ENCODE data around the gene SCAF8. TPM values are rescaled to one million over a fixed set of nuclear protein-coding genes. Genes with fewer than 3 reads are reported as not detected.

SCAF8 gene
- polyA plus RNA-seq, 1 of the 3 experiments (the other 2 are of a cell fraction), result 11.0 TPM

DNA sequence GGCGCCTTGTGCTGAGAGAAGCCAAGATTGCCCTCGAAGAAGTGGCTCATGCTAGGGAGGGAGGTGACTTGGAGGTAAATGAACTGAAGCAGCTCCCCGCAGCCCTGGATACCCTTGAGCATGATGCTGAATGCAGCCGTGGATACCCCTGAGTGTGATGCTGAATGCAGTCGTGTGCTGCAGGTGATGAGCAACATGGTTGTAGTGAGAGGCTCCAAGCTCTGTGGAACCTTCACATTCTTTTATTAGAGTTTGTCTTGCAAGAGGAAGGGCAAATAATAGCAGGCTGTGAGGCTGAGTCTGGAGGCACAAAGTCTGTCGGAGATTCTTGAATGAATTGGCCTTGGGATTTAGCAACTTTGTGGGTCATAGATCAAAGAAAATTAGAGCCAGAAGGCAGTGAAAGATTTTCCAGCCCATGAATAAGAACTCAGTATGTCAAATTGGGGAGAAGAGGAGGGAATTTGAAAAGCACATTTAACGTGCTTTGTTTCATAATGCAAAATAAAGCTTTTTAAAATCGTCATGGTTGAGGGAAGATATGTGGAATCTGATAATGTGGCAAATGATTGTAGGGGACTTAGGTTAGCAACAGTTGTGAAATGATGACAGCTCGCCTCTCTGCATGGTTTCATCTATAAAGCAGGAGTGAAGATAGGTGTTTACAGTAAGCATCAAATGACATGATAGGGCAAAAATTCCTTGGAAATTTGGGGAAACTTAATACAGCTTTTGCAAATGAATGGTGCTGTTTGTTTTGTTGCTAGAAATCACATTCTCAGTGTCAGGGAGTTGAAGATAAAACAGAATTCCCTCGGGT lies 141.8 kb downstream of the SCAF8 start:
- H3K27ac ChIP-seq (ENCODE audit: low read depth in 2 of 2, low read length in 1 of 2), result no peak overlapping the region
- WGBS (ENCODE audit: low lambda C conversion rate), result 83% methylated on average over 10 of the region's 10 CpGs
- 0 out of 2 replicates have a peak, but pooled peaks cover 8% of the 10 kb centered on the region for H4K20me1 ChIP-seq (ENCODE audit: insufficient read depth)
- TF ChIP-seq MEF2A (IDR thresholded peaks at IDR 0.05; ENCODE audit: borderline replicate concordance, low read depth) (no peak), JUND (IDR thresholded peaks at IDR 0.05) (no peak), ELF1 (IDR thresholded peaks at IDR 0.05) (no peak), CHD2 (IDR thresholded peaks at IDR 0.05; ENCODE audit: low read length, partially characterized antibody) (no peak), RFX5 (IDR thresholded peaks at IDR 0.05; ENCODE audit: low read length) (no peak), SMC3 (IDR thresholded peaks at IDR 0.05; ENCODE audit: low read depth, low read length) (no peak)
- TF ChIP-seq, protein P1, sequence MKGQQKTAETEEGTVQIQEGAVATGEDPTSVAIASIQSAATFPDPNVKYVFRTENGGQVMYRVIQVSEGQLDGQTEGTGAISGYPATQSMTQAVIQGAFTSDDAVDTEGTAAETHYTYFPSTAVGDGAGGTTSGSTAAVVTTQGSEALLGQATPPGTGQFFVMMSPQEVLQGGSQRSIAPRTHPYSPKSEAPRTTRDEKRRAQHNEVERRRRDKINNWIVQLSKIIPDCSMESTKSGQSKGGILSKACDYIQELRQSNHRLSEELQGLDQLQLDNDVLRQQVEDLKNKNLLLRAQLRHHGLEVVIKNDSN (IDR thresholded peaks at IDR 0.05; ENCODE audit: borderline replicate concordance, low read depth), result no peak
- H3K79me2 ChIP-seq (ENCODE audit: insufficient read depth), result peaks cover 27% of the 10 kb centered on the region
- no peak overlapping the region for H3K9ac ChIP-seq
- peaks cover 4 to 11% of the 10 kb centered on the region in 2 experiments for H3K36me3 ChIP-seq (replicated peaks in 1 of 2; ENCODE audit: control insufficient read depth in 1 of 2, insufficient read depth in 2 of 2, low read length in 1 of 2)
- H3K27me3 ChIP-seq (ENCODE audit: insufficient read depth), result no peaks in the 10 kb centered on the region
- peaks cover 9% of the 10 kb centered on the region for H3F3A ChIP-seq (replicated peaks; ENCODE audit: insufficient read depth)
- ChIA-PET CTCF (interaction anchor here (1.8 to 2.5 kb wide), 2 partner anchors 53 to 199 kb away, joined by 5 to 6 read pairs; no protein-coding TSS in a partner anchor), POLR2A (no interaction called here)
- H3K9me3 ChIP-seq, result no peaks in the 10 kb centered on the region
- H3K4me3 ChIP-seq (ENCODE audit: low read depth in 2 of 2, low read length in 1 of 2), result no peak overlapping the region
- H2AFZ ChIP-seq (ENCODE audit: low read depth), result no peak overlapping the region
- no peaks in the 10 kb centered on the region for H3K9me2 ChIP-seq
- H3K4me2 ChIP-seq, result no peak overlapping the region
- H3K4me1 ChIP-seq (ENCODE audit: control insufficient read depth in 1 of 2, insufficient read depth in 2 of 2, low read depth in 1 of 2, low read length in 1 of 2), result peaks cover 0 to 7% of the 10 kb centered on the region in 2 experiments; a peak in 1 of 4 replicates
- no peak for DNase-seq

DNA sequence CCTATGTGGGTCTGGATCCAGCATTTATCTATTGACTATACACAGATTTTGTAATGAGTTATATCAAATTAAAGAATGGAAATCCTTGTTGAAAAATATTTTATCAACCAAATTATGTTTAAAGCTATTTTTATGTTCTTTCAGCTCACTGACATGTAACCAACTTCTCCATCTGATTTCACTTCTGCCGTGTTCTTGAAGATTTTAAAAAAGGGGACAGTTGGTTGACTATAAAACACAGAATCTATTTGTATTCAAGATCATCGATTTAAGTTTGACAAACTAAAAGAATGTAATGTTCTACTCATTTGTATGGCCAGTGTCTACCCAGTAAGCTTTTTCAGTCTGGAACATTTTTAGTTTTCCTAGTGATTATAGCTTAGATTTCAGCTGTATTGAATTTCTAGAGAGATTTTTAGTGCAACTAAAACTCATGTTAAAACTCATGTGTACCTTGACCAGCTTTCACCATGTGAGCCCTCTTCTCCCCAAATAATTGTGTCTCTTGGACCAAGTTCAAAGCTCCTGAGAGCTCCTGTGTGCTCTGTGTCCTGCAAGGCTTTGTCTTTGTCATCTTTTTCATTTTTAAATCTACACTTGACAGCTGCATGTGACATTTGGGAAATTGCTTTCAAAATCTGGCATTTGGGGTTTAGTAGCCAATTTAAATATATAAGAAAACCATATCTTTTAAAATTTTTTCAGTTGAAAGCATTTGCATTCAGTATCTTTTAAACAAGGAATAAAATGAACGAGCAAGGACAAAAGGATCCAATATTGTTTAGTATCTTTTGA lies 143.5 kb downstream of the SCAF8 start:
- H4K20me1 ChIP-seq (ENCODE audit: insufficient read depth), result 0 out of 2 replicates have a peak, but pooled peaks cover 8% of the 10 kb centered on the region
- no peak overlapping the region for H3K27ac ChIP-seq (ENCODE audit: low read depth in 2 of 2, low read length in 1 of 2)
- no peak overlapping the region for H3K4me3 ChIP-seq (ENCODE audit: low read depth in 2 of 2, low read length in 1 of 2)
- peaks cover 17% of the 10 kb centered on the region for H3K79me2 ChIP-seq (ENCODE audit: insufficient read depth)
- no peak overlapping the region for H3K9ac ChIP-seq
- H2AFZ ChIP-seq (ENCODE audit: low read depth), result no peak overlapping the region
- H3K4me2 ChIP-seq, result no peak overlapping the region
- H3K9me3 ChIP-seq, result no peaks in the 10 kb centered on the region
- ChIA-PET POLR2A (no interaction called here), CTCF (interaction anchor here (0.8 to 2.2 kb wide), 3 partner anchors 9 to 201 kb away, joined by 3 to 12 read pairs (median 3); no protein-coding TSS in a partner anchor)
- peaks cover 0 to 7% of the 10 kb centered on the region in 2 experiments; a peak in 1 of 4 replicates for H3K4me1 ChIP-seq (ENCODE audit: control insufficient read depth in 1 of 2, insufficient read depth in 2 of 2, low read depth in 1 of 2, low read length in 1 of 2)
- peaks cover 4 to 11% of the 10 kb centered on the region in 2 experiments for H3K36me3 ChIP-seq (replicated peaks in 1 of 2; ENCODE audit: control insufficient read depth in 1 of 2, insufficient read depth in 2 of 2, low read length in 1 of 2)
- no peak for DNase-seq
- H3F3A ChIP-seq (replicated peaks; ENCODE audit: insufficient read depth), result peaks cover 9% of the 10 kb centered on the region
- H3K9me2 ChIP-seq, result no peaks in the 10 kb centered on the region
- H3K27me3 ChIP-seq (ENCODE audit: insufficient read depth), result no peaks in the 10 kb centered on the region
- WGBS (ENCODE audit: low lambda C conversion rate), result 96% methylated on average over 3 of the region's 3 CpGs
- TF ChIP-seq TCF12 (IDR thresholded peaks at IDR 0.05) (no peak), FOXJ3 (CRISPR knock-in tag; IDR thresholded peaks at IDR 0.05) (no peak), JUND (IDR thresholded peaks at IDR 0.05) (no peak), GATA2 (CRISPR knock-in tag; IDR thresholded peaks at IDR 0.05) (no peak), RFX5 (IDR thresholded peaks at IDR 0.05; ENCODE audit: low read length) (no peak), RXRA (IDR thresholded peaks at IDR 0.05; ENCODE audit: borderline replicate concordance, low read depth) (no peak), FOXM1 (IDR thresholded peaks at IDR 0.05; ENCODE audit: low read depth) (no peak), MEF2A (IDR thresholded peaks at IDR 0.05; ENCODE audit: borderline replicate concordance, low read depth) (no peak), GABPA (IDR thresholded peaks at IDR 0.05; ENCODE audit: low read depth) (no peak), FOSL2 (IDR thresholded peaks at IDR 0.05; ENCODE audit: borderline replicate concordance, low read depth) (no peak), EZH2phosphoT487 (IDR thresholded peaks at IDR 0.05; ENCODE audit: borderline replicate concordance, low read depth) (no peak), MXI1 (IDR thresholded peaks at IDR 0.05; ENCODE audit: low read depth, low read length) (no peak), TEAD4 (IDR thresholded peaks at IDR 0.05; ENCODE audit: borderline replicate concordance, insufficient read depth) (no peak), EP300 (IDR thresholded peaks at IDR 0.05; ENCODE audit: borderline replicate concordance in 1 of 2, low read depth in 1 of 2, low read length in 1 of 2) (no peak), POLR2AphosphoS5 (IDR thresholded peaks at IDR 0.05; ENCODE audit: low read depth, low read length) (no peak)
- TF ChIP-seq, protein P2, sequence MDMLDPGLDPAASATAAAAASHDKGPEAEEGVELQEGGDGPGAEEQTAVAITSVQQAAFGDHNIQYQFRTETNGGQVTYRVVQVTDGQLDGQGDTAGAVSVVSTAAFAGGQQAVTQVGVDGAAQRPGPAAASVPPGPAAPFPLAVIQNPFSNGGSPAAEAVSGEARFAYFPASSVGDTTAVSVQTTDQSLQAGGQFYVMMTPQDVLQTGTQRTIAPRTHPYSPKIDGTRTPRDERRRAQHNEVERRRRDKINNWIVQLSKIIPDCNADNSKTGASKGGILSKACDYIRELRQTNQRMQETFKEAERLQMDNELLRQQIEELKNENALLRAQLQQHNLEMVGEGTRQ (IDR thresholded peaks at IDR 0.05; ENCODE audit: borderline replicate concordance, low read depth, low read length), result no peak
- TF ChIP-seq, protein P3, sequence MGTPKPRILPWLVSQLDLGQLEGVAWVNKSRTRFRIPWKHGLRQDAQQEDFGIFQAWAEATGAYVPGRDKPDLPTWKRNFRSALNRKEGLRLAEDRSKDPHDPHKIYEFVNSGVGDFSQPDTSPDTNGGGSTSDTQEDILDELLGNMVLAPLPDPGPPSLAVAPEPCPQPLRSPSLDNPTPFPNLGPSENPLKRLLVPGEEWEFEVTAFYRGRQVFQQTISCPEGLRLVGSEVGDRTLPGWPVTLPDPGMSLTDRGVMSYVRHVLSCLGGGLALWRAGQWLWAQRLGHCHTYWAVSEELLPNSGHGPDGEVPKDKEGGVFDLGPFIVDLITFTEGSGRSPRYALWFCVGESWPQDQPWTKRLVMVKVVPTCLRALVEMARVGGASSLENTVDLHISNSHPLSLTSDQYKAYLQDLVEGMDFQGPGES (IDR thresholded peaks at IDR 0.05; ENCODE audit: low read depth, low read length), result no peak
- TF ChIP-seq, protein P4, sequence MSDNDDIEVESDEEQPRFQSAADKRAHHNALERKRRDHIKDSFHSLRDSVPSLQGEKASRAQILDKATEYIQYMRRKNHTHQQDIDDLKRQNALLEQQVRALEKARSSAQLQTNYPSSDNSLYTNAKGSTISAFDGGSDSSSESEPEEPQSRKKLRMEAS (IDR thresholded peaks at IDR 0.05; ENCODE audit: low read depth), result no peak

Data from SK-N-SH (cell line).